Loucy (cell line): ENCODE data around the gene CCDC88A.

Experiments
- EZH2phosphoT487 ChIP-seq: fragments of 200-600 bp; IDR thresholded peaks from 2 replicates; pipeline ENCODE4 v1.6.1; 2018; ENCODE audit warnings: antibody characterized with exemption, mild to moderate bottlenecking, moderate library complexity, borderline replicate concordance
- TF ChIP-seq, protein P1 (sequence below): fragments of 200-600 bp; sonication (generic); conservative IDR thresholded peaks from 2 replicates; pipeline ENCODE4 v1.5.1; 2014; ENCODE audit warnings: mild to moderate bottlenecking, antibody characterized with exemption, low read length

DNA sequence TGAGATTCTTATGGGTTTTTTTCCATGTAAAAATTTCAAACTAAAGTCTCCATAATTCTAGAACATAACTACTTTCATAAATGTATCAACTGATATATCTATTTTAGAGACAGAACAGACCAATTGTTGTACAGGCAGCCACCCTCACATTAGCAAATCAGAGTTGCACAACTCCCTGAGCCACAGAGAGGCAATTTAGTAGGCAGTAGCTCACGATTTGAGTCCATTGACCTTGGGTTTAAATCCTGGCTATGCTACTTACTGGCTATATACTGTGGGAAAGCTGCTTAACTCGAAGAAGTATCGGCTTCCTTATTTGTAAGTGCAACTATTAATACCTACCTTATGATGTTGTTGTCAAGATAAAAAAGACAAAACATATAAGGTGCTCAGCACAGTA lies 166.8 kb downstream of the CCDC88A start:
- TF ChIP-seq, protein P1, sequence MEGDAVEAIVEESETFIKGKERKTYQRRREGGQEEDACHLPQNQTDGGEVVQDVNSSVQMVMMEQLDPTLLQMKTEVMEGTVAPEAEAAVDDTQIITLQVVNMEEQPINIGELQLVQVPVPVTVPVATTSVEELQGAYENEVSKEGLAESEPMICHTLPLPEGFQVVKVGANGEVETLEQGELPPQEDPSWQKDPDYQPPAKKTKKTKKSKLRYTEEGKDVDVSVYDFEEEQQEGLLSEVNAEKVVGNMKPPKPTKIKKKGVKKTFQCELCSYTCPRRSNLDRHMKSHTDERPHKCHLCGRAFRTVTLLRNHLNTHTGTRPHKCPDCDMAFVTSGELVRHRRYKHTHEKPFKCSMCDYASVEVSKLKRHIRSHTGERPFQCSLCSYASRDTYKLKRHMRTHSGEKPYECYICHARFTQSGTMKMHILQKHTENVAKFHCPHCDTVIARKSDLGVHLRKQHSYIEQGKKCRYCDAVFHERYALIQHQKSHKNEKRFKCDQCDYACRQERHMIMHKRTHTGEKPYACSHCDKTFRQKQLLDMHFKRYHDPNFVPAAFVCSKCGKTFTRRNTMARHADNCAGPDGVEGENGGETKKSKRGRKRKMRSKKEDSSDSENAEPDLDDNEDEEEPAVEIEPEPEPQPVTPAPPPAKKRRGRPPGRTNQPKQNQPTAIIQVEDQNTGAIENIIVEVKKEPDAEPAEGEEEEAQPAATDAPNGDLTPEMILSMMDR: no peak
- no peak for TF ChIP-seq EZH2phosphoT487
